HG03342 (cell line): ENCODE measurements around the gene CHEK1.
"Not testable (repeated sequence)": the region's sequence is repeated elsewhere in the genome, so short reads cannot be mapped to it uniquely, and the experiment has no call there.

ENCODE experiments used
- ATAC-seq: cut with Tn5 transposase; IDR thresholded peaks from one replicate; pipeline ENCODE4 v1.9.1; 2021; ENCODE audit warnings: mild to moderate bottlenecking, moderate library complexity; ENCODE audit not compliant: unreplicated experiment

CHEK1 gene

DNA sequence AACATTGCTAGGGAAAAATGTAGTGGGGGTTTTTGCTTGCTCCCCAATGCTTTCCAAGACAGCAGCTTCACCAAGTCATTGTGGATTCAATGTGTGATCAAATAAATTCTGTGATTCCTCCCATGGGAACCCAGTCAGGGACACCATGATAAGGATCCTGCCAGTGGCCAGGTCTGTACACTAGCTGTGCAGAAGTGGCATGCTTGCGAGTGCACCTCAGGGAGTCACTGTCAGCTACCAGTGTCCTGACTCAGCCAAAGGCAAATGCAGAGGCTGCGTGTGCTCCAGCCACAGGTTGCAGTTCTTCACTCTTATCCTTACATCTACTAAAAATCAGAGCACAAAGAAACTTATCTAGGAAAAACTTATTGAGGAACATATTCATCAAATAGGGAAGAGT is 65.0 kb downstream of the CHEK1 start:
- ATAC-seq, result no peak

DNA sequence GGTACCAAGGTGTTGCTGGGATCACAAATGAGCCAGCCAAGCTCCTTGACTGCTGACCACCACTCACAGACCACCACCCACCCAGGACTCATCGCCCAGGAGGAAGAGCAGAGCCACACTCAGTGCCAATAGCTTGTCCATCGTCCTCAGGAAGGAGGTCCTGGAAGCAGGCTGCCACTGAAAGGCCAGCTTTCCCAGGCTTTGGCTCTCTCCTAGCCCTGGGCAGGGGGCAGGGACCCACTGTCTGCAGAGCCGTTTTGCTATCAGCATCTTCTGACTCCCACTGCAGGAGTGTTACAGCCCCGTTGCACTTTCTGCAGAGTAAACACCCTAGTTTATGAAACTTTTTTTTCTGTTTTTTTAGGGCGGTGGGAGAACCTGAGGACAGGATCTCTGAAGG is 67.9 kb downstream of the CHEK1 start:
- ATAC-seq, result no peak

DNA sequence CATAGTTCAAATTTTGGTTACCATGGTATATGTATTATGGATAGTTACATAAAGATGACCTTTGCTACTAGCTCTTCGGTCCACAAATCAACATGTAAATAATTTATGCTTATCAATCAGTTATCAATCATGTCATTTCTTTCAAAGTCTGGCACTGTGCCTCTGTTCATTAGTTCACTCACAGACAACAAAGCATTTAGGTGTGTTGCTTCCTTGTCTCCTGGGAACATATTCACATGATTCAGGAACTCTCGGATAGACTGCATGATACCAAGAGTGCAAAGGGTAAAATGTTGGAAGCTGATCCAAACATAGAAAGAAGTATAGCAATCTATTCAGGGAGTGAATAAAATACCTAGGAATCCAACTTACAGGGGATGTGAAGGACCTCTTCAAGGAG is 70.0 kb downstream of the CHEK1 start:
- ATAC-seq, result no peak

DNA sequence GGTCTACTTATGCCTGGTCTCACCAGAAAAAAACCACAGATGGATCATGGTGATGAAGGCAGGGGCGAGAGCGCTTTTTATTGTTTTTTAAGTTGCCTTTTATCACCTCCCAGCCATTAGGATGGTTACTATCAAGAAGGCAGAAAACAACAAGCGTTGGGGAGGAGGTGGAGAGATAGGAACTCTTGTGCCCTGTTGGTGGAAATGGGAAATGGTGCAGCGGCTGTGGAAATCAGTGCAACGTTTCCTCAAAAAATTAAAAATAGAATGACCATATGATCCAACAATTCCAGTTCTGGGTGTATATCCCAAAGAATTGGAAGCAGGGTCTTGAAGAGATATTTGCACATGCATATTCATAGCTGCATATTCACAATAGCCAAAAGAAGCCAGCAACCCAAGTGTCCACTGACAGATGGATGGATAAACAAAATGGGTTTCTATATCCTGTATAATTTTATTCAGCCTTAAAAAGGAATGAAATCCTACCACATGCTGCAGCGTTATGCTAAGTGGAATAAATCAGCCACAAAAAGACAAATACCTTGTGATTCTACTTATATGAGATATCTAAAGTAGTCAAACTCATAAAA is 76.2 kb downstream of the CHEK1 start:
- ATAC-seq, result no peak

DNA sequence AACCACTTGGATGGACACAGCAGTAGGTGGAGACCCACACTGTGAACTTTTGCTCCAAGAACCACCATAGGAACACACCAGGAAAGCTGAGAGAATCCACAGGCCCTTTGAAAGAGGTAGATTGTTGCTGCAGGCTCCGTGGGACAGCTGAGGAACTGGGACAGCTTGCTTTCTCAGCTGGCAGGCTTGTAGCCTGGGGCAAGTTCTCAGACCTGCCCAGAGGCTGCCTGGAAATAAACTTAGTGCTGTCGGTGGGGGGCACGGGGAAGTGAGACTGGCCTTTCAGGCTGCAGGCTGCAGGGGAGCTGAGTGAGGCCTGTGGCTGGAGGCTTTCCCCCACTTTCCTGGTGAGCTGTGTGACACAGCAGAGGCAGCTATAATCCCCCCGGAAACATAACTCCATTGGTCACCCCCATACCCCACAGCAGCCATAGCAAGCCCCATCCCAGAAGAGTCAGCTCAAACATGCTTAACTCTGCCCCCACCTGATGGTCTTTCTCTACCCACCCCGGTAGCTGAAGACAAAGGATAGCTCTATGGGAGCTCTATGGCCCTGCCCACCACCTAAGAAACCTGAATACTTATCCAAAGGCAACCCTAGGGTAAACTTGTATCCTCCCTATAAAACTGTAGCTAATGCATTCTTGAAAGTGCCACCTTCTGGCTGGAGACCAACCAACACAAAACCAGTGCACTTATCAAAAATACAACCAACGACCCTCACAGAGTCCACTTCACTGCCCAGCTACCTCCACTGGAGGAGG is 77.1 kb downstream of the CHEK1 start:
- no peak for ATAC-seq

DNA sequence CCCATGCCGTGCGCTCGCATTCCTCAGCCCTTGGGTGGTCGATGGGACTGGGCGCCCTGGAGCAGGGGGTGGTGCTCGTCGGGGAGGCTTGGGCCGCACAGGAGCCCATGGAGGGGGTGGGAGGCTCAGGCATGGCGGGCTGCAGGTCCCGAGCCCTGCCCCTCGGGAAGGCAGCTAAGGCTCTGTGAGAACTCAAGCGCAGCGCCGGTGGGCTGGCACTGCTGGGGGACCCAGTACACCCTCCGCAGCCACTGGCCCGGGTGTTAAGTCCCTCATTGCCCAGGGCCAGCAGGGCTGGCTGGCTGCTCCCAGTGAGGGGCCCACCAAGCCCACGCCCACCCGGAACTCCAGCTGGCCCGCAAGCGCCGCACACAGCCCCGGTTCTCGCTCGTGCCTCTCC is 79.7 kb downstream of the CHEK1 start:
- ATAC-seq, result not testable (repeated sequence)

DNA sequence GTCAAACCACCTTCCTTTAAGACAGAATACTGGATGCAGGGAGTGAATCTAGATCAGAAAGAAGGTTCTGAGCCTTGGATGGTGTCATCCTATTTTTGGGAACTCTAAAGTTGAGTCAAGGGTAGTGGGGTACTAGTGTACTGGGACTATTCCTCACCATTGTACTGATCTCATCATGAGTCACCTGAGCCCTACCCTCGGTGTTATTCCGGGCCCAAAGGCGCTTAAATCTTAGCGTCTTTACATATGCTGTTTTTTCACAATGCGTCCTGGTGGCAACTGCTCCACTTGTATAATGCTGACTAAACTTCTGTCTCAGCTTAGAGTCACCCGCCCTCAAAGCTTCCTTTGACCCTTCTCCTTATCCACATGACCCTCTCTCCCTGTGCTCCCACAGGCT is 95.8 kb downstream of the CHEK1 start:
- no peak for ATAC-seq

DNA sequence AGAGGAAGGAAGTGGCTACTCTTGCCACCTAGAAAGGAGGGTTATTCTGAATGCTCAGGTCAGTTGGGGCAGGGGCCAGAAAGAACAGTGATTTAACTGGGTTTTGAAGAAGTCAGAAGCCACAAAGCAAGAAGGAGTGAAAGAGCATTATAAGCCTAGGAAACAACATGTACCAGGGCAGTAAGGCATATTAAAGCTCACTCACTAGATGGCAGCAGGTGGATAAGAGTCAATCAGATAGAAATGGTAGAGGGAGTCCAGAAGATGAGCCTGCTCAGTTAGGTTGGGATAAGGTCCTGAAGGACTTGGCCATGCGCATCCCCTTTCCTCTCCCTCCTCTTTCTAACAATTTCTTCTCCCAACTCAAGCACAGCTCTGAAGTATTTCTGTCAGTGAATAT is 99.2 kb downstream of the CHEK1 start:
- ATAC-seq, result no peak
